ENCODE measurements around the gene HERC4.
"Not testable (repeated sequence)": the region's sequence is repeated elsewhere in the genome, so short reads cannot be mapped to it uniquely, and the experiment has no call there.

Gene HERC4

DNA sequence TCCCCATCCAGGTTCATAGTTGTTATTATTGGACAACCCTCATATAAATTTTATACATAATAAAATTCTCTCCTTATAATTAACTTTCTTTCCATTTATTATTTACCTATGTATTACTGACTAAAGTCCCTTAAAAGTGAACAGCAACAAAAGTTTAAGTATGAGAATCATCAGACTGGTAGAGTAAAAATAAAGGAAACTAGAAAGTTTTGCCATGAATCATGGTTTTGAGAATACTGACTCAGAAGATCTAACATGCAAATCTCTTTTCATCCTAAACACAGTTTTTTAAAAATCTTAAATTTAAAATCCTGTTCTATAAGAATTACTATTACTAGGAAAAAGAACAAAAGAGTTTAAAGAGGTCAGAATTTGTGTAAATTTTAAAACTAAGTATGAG, 32.1 kb downstream of the HERC4 start:
- DNase-seq = no peak

GRCh38 chr10:68032113-68032512, 43.0 kb downstream of the HERC4 start:
- DNase-seq = no peak

- DNase-seq = no peak
These were observed 47.7 kb downstream of the HERC4 start for GRCh38 chr10:68027429-68027828.

DNA sequence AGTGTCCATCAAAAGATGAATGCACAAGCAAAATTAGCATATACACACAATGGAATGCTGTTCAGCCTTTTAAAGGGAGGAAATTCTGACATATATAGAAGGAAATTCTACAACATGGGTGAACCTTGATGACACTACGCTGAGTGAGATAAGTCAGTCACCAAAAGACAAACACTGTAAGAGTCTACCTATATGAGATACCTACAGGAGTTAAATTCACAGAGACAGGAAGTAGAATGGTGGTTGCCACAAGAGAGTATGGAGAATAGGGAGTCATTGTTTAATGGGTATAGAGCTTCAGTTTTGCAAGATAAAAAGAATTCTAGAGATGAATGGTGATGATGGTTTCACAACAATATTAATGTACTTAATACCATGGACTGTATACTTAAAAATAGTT, 51.8 kb downstream of the HERC4 start:
- no peak for DNase-seq

GRCh38 chr10:68022324-68022723, 52.8 kb downstream of the HERC4 start:
- DNase-seq = not testable (repeated sequence)

DNA sequence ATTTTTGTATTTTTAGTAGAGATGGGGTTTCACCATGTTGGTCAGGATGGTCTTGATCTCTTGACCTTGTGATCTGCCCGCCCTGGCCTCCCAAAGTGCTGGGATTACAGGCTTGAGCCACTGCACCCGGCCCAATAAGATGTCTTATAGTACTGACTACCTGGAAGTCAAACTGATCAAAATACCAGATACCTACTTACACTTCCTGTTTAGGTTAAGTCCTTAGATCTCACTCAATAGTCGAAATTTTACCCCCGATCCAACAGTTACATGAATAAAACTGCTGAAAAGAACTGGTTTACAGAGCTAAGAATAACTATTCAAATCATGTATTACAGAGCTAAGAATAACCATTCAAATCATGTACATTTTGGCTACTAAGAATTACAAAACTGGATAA, 58.6 kb downstream of the HERC4 start:
- DNase-seq = not testable (repeated sequence)

DNA sequence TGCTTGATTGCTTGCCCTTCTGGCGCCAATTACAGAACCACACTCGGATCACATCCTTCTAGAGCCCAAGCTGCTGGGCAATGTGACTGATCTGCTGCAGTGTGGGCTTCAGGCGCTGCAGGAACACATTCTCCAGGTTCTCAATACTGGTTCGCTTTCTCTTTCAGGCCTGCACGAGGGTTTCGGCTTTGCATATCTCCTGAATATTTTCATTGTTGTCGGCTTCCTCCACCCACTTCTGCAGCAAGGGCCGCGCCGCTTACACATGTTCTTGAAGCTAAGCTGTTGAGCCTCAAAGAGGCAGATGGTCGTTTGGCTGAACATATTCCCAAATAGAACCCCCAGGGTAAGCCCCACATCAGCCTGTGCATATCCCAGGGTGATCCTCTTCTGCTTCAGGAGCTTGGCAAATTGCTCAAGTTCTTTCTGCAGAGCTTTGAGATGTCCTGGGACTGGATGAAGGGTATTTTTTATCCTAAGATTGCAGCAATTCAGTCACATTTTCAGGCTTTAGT, 64.6 kb downstream of the HERC4 start:
- no peak for DNase-seq

DNA sequence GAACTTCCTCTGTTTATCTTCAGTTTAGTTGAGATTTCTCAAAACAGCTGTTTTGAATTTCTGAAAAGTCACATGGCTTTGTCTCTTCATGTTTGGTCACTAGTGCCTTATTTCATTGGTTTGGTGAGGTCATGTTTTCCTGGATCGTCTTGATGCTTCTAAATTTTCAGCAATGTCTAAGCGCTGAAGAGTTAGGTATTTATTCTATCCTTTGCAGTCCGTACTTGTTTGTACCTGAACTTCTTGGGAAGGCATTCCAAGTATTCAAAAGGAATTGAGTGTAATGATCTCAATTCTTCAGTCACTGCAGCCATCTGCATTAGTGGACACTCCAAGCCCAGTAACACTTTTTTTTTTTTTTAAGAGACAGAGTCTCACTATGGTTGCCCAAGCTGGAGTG, 67.7 kb downstream of the HERC4 start:
- DNase-seq = no peak

GRCh38 chr10:68001539-68001938, 73.5 kb downstream of the HERC4 start:
- no peak for DNase-seq

DNA sequence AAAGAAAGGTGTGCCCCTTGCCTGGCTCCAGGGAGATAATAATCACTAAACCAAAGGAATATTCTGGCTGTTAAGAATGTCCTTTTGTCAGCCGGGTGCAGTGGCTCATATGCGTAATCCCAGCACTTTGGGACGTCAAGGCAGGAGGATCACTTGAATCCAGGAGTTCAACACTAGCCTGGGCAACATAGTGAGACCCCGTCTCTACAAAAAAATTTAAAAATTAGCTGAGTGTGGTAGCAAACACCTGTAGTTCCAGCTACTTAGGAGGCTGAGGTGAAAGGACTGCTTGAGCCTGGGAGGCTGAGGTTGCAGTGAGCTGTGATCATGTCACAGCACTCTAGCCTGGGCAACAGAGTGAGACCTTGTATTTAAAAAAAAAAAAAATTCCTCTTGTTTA, 74.1 kb downstream of the HERC4 start:
- no peak for DNase-seq

DNA sequence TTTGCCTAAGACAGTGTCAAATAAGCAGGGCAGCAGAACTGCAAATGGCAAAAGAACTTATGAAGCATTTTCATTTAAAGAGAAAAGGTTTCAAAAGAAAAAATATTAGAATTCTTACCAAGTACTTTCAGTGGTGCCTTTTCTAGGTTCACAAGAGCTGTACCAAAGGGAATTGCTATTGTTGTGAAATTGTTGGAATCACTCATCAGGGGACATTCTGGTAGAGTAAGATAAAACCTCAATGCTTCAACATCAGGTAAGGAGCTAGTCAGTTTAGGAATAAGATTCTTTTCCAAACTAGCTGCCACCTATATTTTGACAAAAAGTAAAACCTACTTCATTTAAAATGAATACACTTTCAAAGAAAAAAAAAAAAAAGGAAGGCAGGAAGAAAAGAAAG, 85.0 kb downstream of the HERC4 start:
- no peak for DNase-seq

GRCh38 chr10:67988606-67989005, 86.5 kb downstream of the HERC4 start:
- no peak for DNase-seq

- not testable (repeated sequence) for DNase-seq
These were observed 92.5 kb downstream of the HERC4 start for GRCh38 chr10:67982603-67983002.

DNA sequence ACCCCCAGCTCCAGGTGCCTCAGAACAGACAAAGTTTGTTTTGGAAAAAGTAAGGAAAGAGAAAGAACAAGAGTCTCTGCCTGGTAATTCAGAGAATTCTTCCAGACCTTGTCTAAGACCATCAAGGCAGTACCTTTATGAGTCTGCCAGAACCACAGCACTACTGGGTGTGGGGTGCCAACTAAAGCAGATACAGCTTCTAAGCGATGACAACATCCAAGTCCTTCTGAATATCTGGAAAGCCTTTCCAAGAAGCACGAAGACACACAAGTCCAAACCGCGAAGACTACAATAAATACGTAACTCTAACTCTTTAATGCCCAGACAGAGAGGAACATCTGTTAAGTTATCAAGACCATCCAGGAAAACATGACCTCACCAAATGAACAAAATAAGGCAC, 96.3 kb downstream of the HERC4 start:
- DNase-seq = no peak

DNA sequence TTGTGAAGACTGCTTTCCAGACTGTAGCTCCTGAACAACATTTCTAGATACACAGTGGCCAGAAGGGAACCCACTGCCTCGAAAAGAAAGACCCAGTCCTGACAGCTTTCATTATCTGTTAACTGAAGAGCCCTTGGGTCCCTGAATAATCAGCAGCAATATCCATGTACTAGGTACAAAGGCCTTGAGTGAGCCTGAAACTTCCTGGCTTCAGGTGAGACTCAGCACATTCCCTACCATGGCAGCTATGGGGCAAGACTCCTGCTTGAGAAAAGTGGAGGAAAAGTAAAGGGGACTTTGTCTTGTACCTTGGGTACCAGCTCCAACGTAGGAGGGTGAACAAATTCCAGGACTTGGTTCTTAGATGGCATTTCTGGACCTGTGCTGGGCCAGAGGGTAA, 97.8 kb downstream of the HERC4 start:
- DNase-seq = no peak

DNA sequence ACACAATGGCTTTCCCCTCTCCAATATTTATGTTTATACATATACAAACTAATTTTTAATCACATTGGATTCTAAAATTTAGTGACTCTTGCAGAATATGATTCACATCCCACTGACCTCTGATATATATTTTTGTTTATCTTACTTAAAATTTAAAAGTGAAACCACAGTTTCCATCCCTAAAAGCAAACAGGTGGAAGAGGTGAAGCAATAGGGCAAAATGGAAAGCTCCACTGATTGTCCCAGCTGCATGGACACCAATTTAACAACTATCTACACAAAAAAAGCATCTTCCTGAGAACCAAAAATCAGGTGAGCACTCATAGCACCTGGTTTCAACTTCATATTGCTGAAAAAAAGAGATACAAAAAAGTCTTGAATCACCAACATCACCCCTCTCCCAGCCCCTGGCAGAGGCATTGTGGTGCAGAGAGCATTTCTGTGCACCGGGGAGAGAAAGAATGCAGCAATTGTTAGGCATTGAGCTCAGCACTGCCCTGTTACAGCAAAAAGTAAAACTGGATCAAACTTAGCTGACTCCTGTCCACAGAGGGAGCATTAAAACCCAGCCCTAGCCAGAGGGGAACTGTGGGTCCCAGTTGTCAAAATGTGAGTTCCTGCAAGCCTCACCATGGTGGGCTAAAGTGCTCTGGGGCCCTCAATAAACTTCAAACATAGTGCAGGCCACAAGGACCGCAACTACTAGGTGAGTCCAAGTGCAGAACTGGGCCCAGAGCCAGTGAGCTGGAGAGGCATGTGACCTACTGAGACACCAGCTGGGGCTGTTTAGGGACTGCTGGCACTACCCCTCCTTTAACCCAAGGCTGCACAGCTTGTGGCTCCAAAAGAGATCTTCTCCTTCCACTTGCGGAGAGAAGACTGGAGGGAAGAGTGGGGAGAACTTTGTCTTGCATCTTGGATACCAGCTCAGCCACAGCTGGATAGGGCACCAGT, 98.5 kb downstream of the HERC4 start:
- DNase-seq = no peak

DNA sequence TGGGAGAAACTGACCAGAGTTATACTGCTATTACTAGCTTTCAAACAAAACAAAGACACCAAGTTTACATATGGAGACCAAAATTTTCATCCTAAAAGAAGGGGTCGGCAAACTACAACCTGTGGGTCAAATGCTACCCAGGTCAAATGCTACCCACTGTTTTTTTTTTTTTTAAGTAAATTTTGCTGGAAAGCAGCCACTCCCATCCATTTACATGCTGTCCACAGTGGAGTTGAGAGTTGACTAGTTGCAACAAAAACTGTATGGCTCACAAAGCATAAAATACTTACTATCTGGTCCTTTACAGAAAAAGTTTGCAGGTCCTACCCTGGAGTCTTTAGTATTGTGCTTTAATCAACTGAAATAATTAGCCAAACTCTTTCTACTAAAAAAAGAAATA, 99.2 kb downstream of the HERC4 start:
- no peak for DNase-seq

DNA sequence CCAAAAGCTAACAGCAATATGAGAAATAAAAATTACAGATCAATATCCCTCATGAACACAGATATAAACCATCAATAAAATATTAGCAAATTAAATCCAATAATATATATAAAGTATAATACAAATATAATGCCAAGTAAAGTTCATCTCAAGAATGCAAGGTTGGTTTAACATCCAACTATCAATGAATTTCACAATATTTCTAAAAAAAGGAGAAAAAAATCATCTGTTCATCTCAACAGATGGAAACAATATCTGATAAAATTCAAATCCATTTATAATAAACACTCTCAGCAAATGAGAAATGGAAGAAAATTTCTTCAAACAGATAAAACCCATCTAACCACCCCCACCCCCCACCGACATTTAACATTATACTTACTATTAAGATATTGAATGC, 103.8 kb downstream of the HERC4 start:
- no peak for DNase-seq

DNA sequence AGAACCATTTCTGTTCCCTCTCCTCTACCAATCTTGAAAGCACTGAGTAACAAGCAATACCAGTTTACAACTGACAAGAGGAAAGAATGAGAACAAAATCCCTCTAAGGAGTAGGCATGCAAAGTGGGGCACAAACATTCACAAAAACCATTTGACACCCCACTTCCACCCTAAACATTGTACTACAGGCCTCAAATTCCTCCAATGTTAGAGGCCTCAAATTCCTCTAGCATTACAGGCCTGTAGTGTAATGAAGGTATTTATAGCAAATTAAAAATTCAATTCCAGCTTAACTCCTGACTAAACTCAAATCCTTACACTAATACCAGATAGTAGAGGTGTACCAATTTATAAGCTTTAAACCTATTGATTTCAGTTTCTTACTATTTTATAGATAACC, 105.2 kb downstream of the HERC4 start:
- no peak for DNase-seq

DNA sequence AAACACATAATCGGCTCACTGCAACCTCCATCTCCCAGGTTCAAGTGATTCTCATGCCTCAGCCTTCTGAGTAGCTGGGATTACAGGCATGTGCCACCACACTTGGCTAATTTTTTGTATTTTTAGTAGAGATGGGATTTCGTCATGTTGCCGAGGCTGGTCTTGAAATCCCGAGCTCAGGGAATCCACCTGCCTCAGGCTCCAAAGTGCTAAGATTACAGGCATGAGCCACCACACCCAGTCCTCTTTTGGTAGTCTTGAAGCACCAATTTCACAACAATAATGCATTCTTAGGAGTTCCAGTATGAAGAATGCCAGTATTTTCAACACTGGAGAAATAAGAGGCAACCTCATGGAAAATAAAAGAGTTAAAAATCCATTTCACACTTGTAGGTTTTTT, 109.0 kb downstream of the HERC4 start:
- DNase-seq = not testable (repeated sequence)

GRCh38 chr10:67965456-67965855, 109.6 kb downstream of the HERC4 start:
- no peak for DNase-seq

- DNase-seq = no peak
These were observed 115.1 kb downstream of the HERC4 start for GRCh38 chr10:67959839-67960476.

DNA sequence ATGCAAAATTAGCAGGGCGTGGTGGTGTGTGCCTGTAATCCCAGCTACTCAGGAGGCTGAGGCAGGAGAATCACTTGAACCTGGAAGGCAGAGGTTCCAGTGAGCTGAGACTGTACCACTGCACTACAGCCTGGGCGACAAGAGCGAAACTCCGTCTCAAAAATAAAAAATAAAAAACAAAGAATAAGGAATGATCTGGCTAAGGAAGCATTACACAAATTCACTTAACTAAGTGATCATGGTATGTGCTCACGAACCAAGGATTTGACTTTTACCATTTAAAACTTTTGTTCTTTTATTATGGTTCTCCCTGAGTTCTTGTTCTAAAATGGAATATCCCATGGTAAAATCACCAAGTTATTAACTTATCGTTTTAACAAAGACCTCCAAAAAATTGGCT, 119.5 kb downstream of the HERC4 start:
- DNase-seq = no peak

- DNase-seq = no peak
These were observed 131.2 kb downstream of the HERC4 start for GRCh38 chr10:67943917-67944316.
